OCI-LY3 (cell line): Measurements from ENCODE around the gene ADARB2.
"Not testable (repeated sequence)": the region's sequence is repeated elsewhere in the genome, so short reads cannot be mapped to it uniquely, and the experiment has no call there.

Experiments
- H2AFZ ChIP-seq: fragments of 200-600, 300-600 bp; shearing (Covaris generic); 2 replicates; pipeline ENCODE4 v1.6.0; 2014; ENCODE audit warnings: antibody characterized with exemption, low read depth, low read length
- H3K27ac ChIP-seq: fragments of 200-600, 300-600 bp; sonication (generic); 2 replicates; pipeline ENCODE4 v1.5.1; 2014; ENCODE audit warnings: mild to moderate bottlenecking, low read length, moderate library complexity, mixed read lengths
- H3K27me3 ChIP-seq: fragments of 200-600, 300-600 bp; sonication (generic); 2 replicates; pipeline ENCODE4 v1.6.1; 2014; ENCODE audit warnings: low read depth, low read length, mixed read lengths
- H3K36me3 ChIP-seq: fragments of 200-600, 300-600 bp; sonication (generic); replicated peaks from 2 replicates; pipeline ENCODE3; 2014; ENCODE audit warnings: low read depth, low read length, mixed read lengths
- H3K4me1 ChIP-seq: fragments of 300-600, 200-600 bp; sonication (generic); 2 replicates; pipeline ENCODE4 v1.6.1; 2014; ENCODE audit warnings: low read length, mixed read lengths
- H3K4me2 ChIP-seq: fragments of 200-600, 300-600 bp; sonication (generic); 2 replicates; pipeline ENCODE4 v1.6.1; 2014; ENCODE audit warnings: low read length, mixed read lengths
- H3K4me3 ChIP-seq: fragments of 300-600, 200-600 bp; sonication (generic); 2 replicates; pipeline ENCODE4 v1.5.1; 2014; ENCODE audit warnings: antibody characterized with exemption, mild to moderate bottlenecking, low read length, moderate library complexity
- H3K79me2 ChIP-seq: fragments of 300-600, 200-600 bp; shearing (Covaris generic); 2 replicates; pipeline ENCODE4 v1.6.1; 2014; ENCODE audit warnings: mild to moderate bottlenecking, low read length, mixed read lengths
- H3K9ac ChIP-seq: fragments of 300-600, 200-600 bp; shearing (Covaris generic); 2 replicates; pipeline ENCODE4 v1.6.0; 2014; ENCODE audit warnings: mild to moderate bottlenecking, low read length, moderate library complexity
- H3K9me3 ChIP-seq: fragments of 200-600, 300-600 bp; shearing (Covaris generic); 2 replicates; pipeline ENCODE4 v1.6.1; 2014; ENCODE audit warnings: low read length, mixed read lengths; ENCODE audit not compliant: insufficient read depth
- H4K20me1 ChIP-seq: fragments of 200-600, 300-600 bp; sonication (generic); 2 replicates; pipeline ENCODE4 v1.6.1; 2016; ENCODE audit warnings: low read length, mixed read lengths; ENCODE audit not compliant: insufficient read depth
- CTCF ChIP-seq: fragments of 200-600, 300-600 bp; sonication (generic); IDR thresholded peaks from 2 replicates; pipeline ENCODE4 v1.5.1; 2014; ENCODE audit warnings: antibody characterized with exemption, low read length, low read depth
- EZH2phosphoT487 ChIP-seq: fragments of 200-600 bp; shearing (Covaris generic); IDR thresholded peaks from 2 replicates; pipeline ENCODE4 v1.6.1; 2018; ENCODE audit warnings: antibody characterized with exemption, mixed run types, low read depth

The ADARB2 gene

GRCh38 chr10:1329622-1330021, 407.7 kb downstream of the ADARB2 start:
- H3K9ac ChIP-seq = no peak overlapping the region
- H3K27me3 ChIP-seq = no peaks in the 10 kb centered on the region
- H3K79me2 ChIP-seq = no peaks in the 10 kb centered on the region
- H3K36me3 ChIP-seq = no peaks in the 10 kb centered on the region
- no peak overlapping the region for H3K4me2 ChIP-seq
- no peak for TF ChIP-seq EZH2phosphoT487
- TF ChIP-seq CTCF = no peak
- no peak overlapping the region for H2AFZ ChIP-seq
- H3K27ac ChIP-seq = no peak overlapping the region
- no peaks in the 10 kb centered on the region for H4K20me1 ChIP-seq
- no peaks in the 10 kb centered on the region for H3K9me3 ChIP-seq
- H3K4me1 ChIP-seq = no peaks in the 10 kb centered on the region
- H3K4me3 ChIP-seq = no peak overlapping the region

- TF ChIP-seq CTCF (no peak), EZH2phosphoT487 (no peak)
- no peaks in the 10 kb centered on the region for H3K27me3 ChIP-seq
- H3K9me3 ChIP-seq = no peaks in the 10 kb centered on the region
- H3K4me3 ChIP-seq = no peak overlapping the region
- no peaks in the 10 kb centered on the region for H3K36me3 ChIP-seq
- H3K4me2 ChIP-seq = no peak overlapping the region
- no peaks in the 10 kb centered on the region for H4K20me1 ChIP-seq
- no peaks in the 10 kb centered on the region for H3K79me2 ChIP-seq
- no peaks in the 10 kb centered on the region for H3K4me1 ChIP-seq
- no peak overlapping the region for H3K9ac ChIP-seq
- no peak overlapping the region for H2AFZ ChIP-seq
- no peak overlapping the region for H3K27ac ChIP-seq
Observed at GRCh38 chr10:1328981-1329614, 408.2 kb downstream of the ADARB2 start.

GRCh38 chr10:1328161-1328823, 409.0 kb downstream of the ADARB2 start:
- H3K4me3 ChIP-seq = no peak overlapping the region
- H3K4me1 ChIP-seq = no peaks in the 10 kb centered on the region
- no peak overlapping the region for H3K9ac ChIP-seq
- H3K27me3 ChIP-seq = no peaks in the 10 kb centered on the region
- H3K27ac ChIP-seq = no peak overlapping the region
- H3K79me2 ChIP-seq = no peaks in the 10 kb centered on the region
- H3K4me2 ChIP-seq = no peak overlapping the region
- H2AFZ ChIP-seq = no peak overlapping the region
- H4K20me1 ChIP-seq = no peaks in the 10 kb centered on the region
- H3K9me3 ChIP-seq = no peaks in the 10 kb centered on the region
- no peaks in the 10 kb centered on the region for H3K36me3 ChIP-seq
- TF ChIP-seq CTCF (no peak), EZH2phosphoT487 (no peak)

GRCh38 chr10:1327759-1328158, 409.6 kb downstream of the ADARB2 start:
- no peak overlapping the region for H2AFZ ChIP-seq
- no peak overlapping the region for H3K27ac ChIP-seq
- H3K9ac ChIP-seq = no peak overlapping the region
- peaks cover 2% of the 10 kb centered on the region for H3K27me3 ChIP-seq
- no peaks in the 10 kb centered on the region for H4K20me1 ChIP-seq
- no peaks in the 10 kb centered on the region for H3K79me2 ChIP-seq
- H3K4me1 ChIP-seq = no peaks in the 10 kb centered on the region
- H3K4me2 ChIP-seq = no peak overlapping the region
- H3K4me3 ChIP-seq = no peak overlapping the region
- H3K9me3 ChIP-seq = no peaks in the 10 kb centered on the region
- H3K36me3 ChIP-seq = no peaks in the 10 kb centered on the region
- TF ChIP-seq CTCF = no peak
- TF ChIP-seq EZH2phosphoT487 = no peak

GRCh38 chr10:1326514-1326913, 410.8 kb downstream of the ADARB2 start:
- not testable (repeated sequence) for H3K9me3 ChIP-seq, H3K36me3 ChIP-seq, H3K4me2 ChIP-seq, H3K27ac ChIP-seq, H2AFZ ChIP-seq, H3K4me1 ChIP-seq, H3K4me3 ChIP-seq, H3K9ac ChIP-seq, H3K79me2 ChIP-seq, H3K27me3 ChIP-seq, H4K20me1 ChIP-seq
